Measurements from ENCODE around the gene THPO. TPM values are rescaled to one million over a fixed set of nuclear protein-coding genes. Genes with fewer than 3 reads are reported as not detected.

The THPO gene
- polyA plus RNA-seq, 1 experiment, result 0.36 TPM

GRCh38 chr3:184351511-184352148 is 26.4 kb downstream of the THPO start:
- Histone ChIP-seq H3K4me3 (ENCODE audit: low read depth, low read length) (no peak overlapping the region), H3K36me3 (ENCODE audit: control insufficient read depth, insufficient read depth, low read length) (peaks cover 6% of the 10 kb centered on the region), H3K27me3 (ENCODE audit: control insufficient read depth, insufficient read depth, low read length) (no peaks in the 10 kb centered on the region)
- no peak for DNase-seq (ENCODE audit: low read depth)
- TF ChIP-seq CTCF (IDR thresholded peaks at IDR 0.05; ENCODE audit: insufficient read depth, low read depth, low read length), result no peak
- POLR2A ChIA-PET, result no interaction called here
- CTCF ChIA-PET, result interaction anchor here (1.0 to 4.9 kb wide), 2 partner anchors 10 to 162 kb away, joined by 4 to 65 read pairs; partner anchors contain the start of gene FAM131A

- DNase-seq (ENCODE audit: low read depth), result no peak
- POLR2A ChIA-PET, result no interaction called here
- CTCF ChIA-PET, result interaction anchor here (1.0 kb wide), 1 partner anchor 163 kb away, joined by 4 read pairs; no protein-coding TSS in a partner anchor
- Histone ChIP-seq H3K4me3 (ENCODE audit: low read depth, low read length) (no peak overlapping the region), H3K36me3 (ENCODE audit: control insufficient read depth, insufficient read depth, low read length) (peaks cover 5% of the 10 kb centered on the region), H3K27me3 (ENCODE audit: control insufficient read depth, insufficient read depth, low read length) (no peaks in the 10 kb centered on the region)
- TF ChIP-seq CTCF (IDR thresholded peaks at IDR 0.05; ENCODE audit: insufficient read depth, low read depth, low read length), result no peak
Measured at GRCh38 chr3:184350618-184351017, 27.4 kb downstream of the THPO start.

- ChIA-PET POLR2A (no interaction called here), CTCF (interaction anchor here (0.8 to 1.3 kb wide), 2 partner anchors 12 kb away, joined by 3 to 4 read pairs; partner anchors contain the start of genes CLCN2, FAM131A and POLR2H)
- H3K4me3 ChIP-seq (ENCODE audit: low read depth, low read length), result no peak overlapping the region
- TF ChIP-seq CTCF (IDR thresholded peaks at IDR 0.05; ENCODE audit: insufficient read depth, low read depth, low read length), result no peak
- no peaks in the 10 kb centered on the region for H3K27me3 ChIP-seq (ENCODE audit: control insufficient read depth, insufficient read depth, low read length)
- peaks cover 5% of the 10 kb centered on the region; the same call in 1 of the 2 replicates for H3K36me3 ChIP-seq (ENCODE audit: control insufficient read depth, insufficient read depth, low read length)
- no peak for DNase-seq (ENCODE audit: low read depth)
Measured at GRCh38 chr3:184349563-184350470, 28.2 kb downstream of the THPO start.

- Histone ChIP-seq H3K27me3 (ENCODE audit: control insufficient read depth, insufficient read depth, low read length) (no peaks in the 10 kb centered on the region), H3K4me3 (ENCODE audit: low read depth, low read length) (no peak overlapping the region), H3K36me3 (ENCODE audit: control insufficient read depth, insufficient read depth, low read length) (peaks cover 6% of the 10 kb centered on the region)
- no peak for DNase-seq (ENCODE audit: low read depth)
- CTCF ChIA-PET, result interaction anchor here (1.0 to 1.5 kb wide), 3 partner anchors 10 to 166 kb away, joined by 3 to 5 read pairs (median 4); partner anchors contain the start of gene FAM131A
- POLR2A ChIA-PET, result no interaction called here
- no peak for TF ChIP-seq CTCF (IDR thresholded peaks at IDR 0.05; ENCODE audit: insufficient read depth, low read depth, low read length)
Measured at GRCh38 chr3:184348057-184348382, 30.0 kb downstream of the THPO start.
